Subcutaneous preadipocyte (primary cell): ENCODE data around the gene TMEM176B. TPM values are rescaled to one million over a fixed set of nuclear protein-coding genes. Genes with fewer than 3 reads are reported as not detected.

Experiments
- total RNA-seq: library from RNA; depleted of rRNA; stranded (reverse); fragments of >200 nt; gene quantifications from 2 replicates; pipeline ENCODE4 v1.2.3, GENCODE V29; 2012

Gene TMEM176B
- total RNA-seq, result 16.9 TPM in 1 of 2 replicates, not detected in the other

GRCh38 chr7:150799741-150800580 lies at the start of gene TMEM176B:
TSS of gene TMEM176B (minus strand) at chr7:150800364. CDS start at chr7:150796569, 3,795 bp downstream.

GRCh38 chr7:150800581-150801241 lies 547 bp upstream of the TMEM176B start, which contains the start of gene TMEM176A:
TSS of gene TMEM176A (plus strand) at chr7:150800769. CDS start at chr7:150801551, 782 bp downstream.

Other genes starting within 250 kb of the TMEM176B start
- under 0.01 TPM in 1 of 2 replicates, not detected in the other for gene GIMAP4, start 233.0 kb downstream of the TMEM176B start, total RNA-seq
- under 0.01 TPM in 1 of 2 replicates, not detected in the other for gene GIMAP6, start 168.0 kb downstream of the TMEM176B start, total RNA-seq
- gene GIMAP2, start 114.7 kb downstream of the TMEM176B start, total RNA-seq, result 1.4 and 1.5 TPM in 2 replicates
- gene GIMAP1, start 83.8 kb downstream of the TMEM176B start, total RNA-seq, result not detected in 2 replicates
- not detected in 2 replicates for gene GIMAP5, start 62.9 kb downstream of the TMEM176B start, total RNA-seq
- 5.5 TPM in 1 of 2 replicates, not detected in the other for gene TMEM176A, start 405 bp upstream of the TMEM176B start, total RNA-seq
- gene AOC1, start 52.2 kb upstream of the TMEM176B start, total RNA-seq, result not detected in 2 replicates
- gene KCNH2, start 178.0 kb upstream of the TMEM176B start, total RNA-seq, result not detected in 2 replicates
- gene NOS3, start 190.7 kb upstream of the TMEM176B start, total RNA-seq, result 3.3 and 3.9 TPM in 2 replicates
- 0.20 and 0.37 TPM in 2 replicates for gene ATG9B, start 224.1 kb upstream of the TMEM176B start, total RNA-seq
- gene ABCB8, start 228.1 kb upstream of the TMEM176B start, total RNA-seq, result 33.8 and 48.9 TPM in 2 replicates
- 0.20 and 0.37 TPM in 2 replicates for gene ASIC3, start 248.2 kb upstream of the TMEM176B start, total RNA-seq